Kidney glomerular epithelial cell (primary cell): ENCODE data around the gene CALB2.
"Not testable (repeated sequence)": the region's sequence is repeated elsewhere in the genome, so short reads cannot be mapped to it uniquely, and the experiment has no call there.

Experiments used
- DNase-seq: peaks from one replicate; lab custom pipeline; 2025; lab: John Stamatoyannopoulos, UW

The CALB2 gene

GRCh38 chr16:71352963-71353460 is 5.5 kb upstream of the CALB2 start:
- DNase-seq: no peak

- DNase-seq: no peak
These were observed 4.8 kb upstream of the CALB2 start for GRCh38 chr16:71353736-71354135.

GRCh38 chr16:71354156-71354555 is 4.4 kb upstream of the CALB2 start:
- DNase-seq: no peak

- no peak for DNase-seq
These were observed 2.3 kb upstream of the CALB2 start for GRCh38 chr16:71356051-71356740.

GRCh38 chr16:71356936-71357335 is 1.6 kb upstream of the CALB2 start:
- not testable (repeated sequence) for DNase-seq

GRCh38 chr16:71357681-71358080 is 842 bp upstream of the CALB2 start:
- DNase-seq: no peak

- DNase-seq: no peak
These were observed 908 bp downstream of the CALB2 start for GRCh38 chr16:71359431-71359830.

GRCh38 chr16:71360378-71360777 is 1.9 kb downstream of the CALB2 start:
- DNase-seq: peak; percentile 47

GRCh38 chr16:71364133-71364681 is 5.7 kb downstream of the CALB2 start:
- no peak for DNase-seq

- no peak for DNase-seq
These were observed 6.5 kb downstream of the CALB2 start for GRCh38 chr16:71365021-71365420.

GRCh38 chr16:71367241-71367976 is 8.9 kb downstream of the CALB2 start:
- DNase-seq: peak; percentile 18

- DNase-seq: no peak
These were observed 10.4 kb downstream of the CALB2 start for GRCh38 chr16:71368958-71369357.

- no peak for DNase-seq
These were observed 11.0 kb downstream of the CALB2 start for GRCh38 chr16:71369494-71369893.

- no peak for DNase-seq
These were observed 12.7 kb downstream of the CALB2 start for GRCh38 chr16:71371237-71371636.

- DNase-seq: no peak
These were observed 14.6 kb downstream of the CALB2 start for GRCh38 chr16:71373073-71373472.

- no peak for DNase-seq
These were observed 18.1 kb downstream of the CALB2 start for GRCh38 chr16:71376465-71377157.

- no peak for DNase-seq
These were observed 21.2 kb downstream of the CALB2 start for GRCh38 chr16:71379711-71380110.

GRCh38 chr16:71380831-71381230 is 22.3 kb downstream of the CALB2 start:
- DNase-seq: no peak

- peak; percentile 12 for DNase-seq
These were observed 24.7 kb downstream of the CALB2 start for GRCh38 chr16:71383054-71383773.

- DNase-seq: no peak
These were observed 25.7 kb downstream of the CALB2 start for GRCh38 chr16:71384073-71384724.
